IMR-90 (cell line): ENCODE measurements around the gene SMYD1. TPM values are rescaled to one million over a fixed set of nuclear protein-coding genes. Genes with fewer than 3 reads are reported as not detected.

Source experiments
- ATAC-seq: fragments of 200-7000 bp; cut with Tn5 transposase; 2 replicates; pipeline ENCODE4 v1.9.1; 2020; ENCODE audit warnings: low read depth, mild to moderate bottlenecking, moderate library complexity
- BruUV-seq: library from RNA; stranded (reverse); fragments of 400-500 nt; replicated peaks from 2 replicates; lab custom pipeline; 2021; lab: Mats Ljungman, UMichigan
- CTCF ChIA-PET: fragments of 300-600 bp; formaldehyde crosslinking; extraction: SDS; loops from one replicate; lab custom pipeline; 2021; ENCODE audit warnings: antibody characterized with exemption; lab: Yijun Ruan, JAX
- POLR2A ChIA-PET: fragments of 300-600 bp; sonication (Branson Sonifier 250); formaldehyde crosslinking; loops from one replicate; lab custom pipeline; 2022; ENCODE audit warnings: antibody characterized with exemption; ENCODE audit not compliant: unreplicated experiment; lab: Charles Lee
- DNase-seq: peaks from one replicate; pipeline ENCODE4 v3.0.0; 2013
- H2AFZ ChIP-seq: replicated peaks from 2 replicates; pipeline ENCODE3; 2013; ENCODE audit warnings: low read length, mild to moderate bottlenecking; ENCODE audit not compliant: poor library complexity
- H2AK5ac ChIP-seq: 2 replicates; pipeline ENCODE4 v1.6.1; 2013; ENCODE audit warnings: low read depth, low read length, inconsistent platforms
- H2AK9ac ChIP-seq: replicated peaks from 2 replicates; pipeline ENCODE3; 2013; ENCODE audit warnings: mild to moderate bottlenecking, low read depth, low read length, moderate library complexity; ENCODE audit not compliant: poor library complexity
- H2BK120ac ChIP-seq: 2 replicates; pipeline ENCODE4 v1.6.1; 2013; ENCODE audit warnings: low read depth, low read length, inconsistent platforms
- H2BK15ac ChIP-seq: 3 replicates; pipeline ENCODE4 v1.6.1; 2013; ENCODE audit warnings: low read depth, low read length, inconsistent platforms
- H2BK20ac ChIP-seq: 2 replicates; pipeline ENCODE4 v1.6.1; 2013; ENCODE audit warnings: low read depth, mild to moderate bottlenecking, inconsistent platforms, low read length, moderate library complexity
- H2BK5ac ChIP-seq: 2 replicates; pipeline ENCODE4 v1.6.1; 2013; ENCODE audit warnings: mild to moderate bottlenecking, low read depth, low read length, inconsistent platforms; ENCODE audit not compliant: poor library complexity, severe bottlenecking
- H3K14ac ChIP-seq: replicated peaks from 2 replicates; pipeline ENCODE4 v1.6.1; 2013; ENCODE audit warnings: low read depth, low read length, inconsistent platforms
- H3K18ac ChIP-seq: 2 replicates; pipeline ENCODE4 v1.6.1; 2013; ENCODE audit warnings: low read depth, low read length, control low read depth
- H3K23ac ChIP-seq: 2 replicates; pipeline ENCODE4 v1.6.1; 2013; ENCODE audit warnings: low read depth, low read length, inconsistent platforms
- H3K27ac ChIP-seq: 2 replicates; pipeline ENCODE4 v1.5.1; 2013; ENCODE audit warnings: mild to moderate bottlenecking, control low read depth, low read length; ENCODE audit not compliant: insufficient read depth
- H3K27me3 ChIP-seq: 2 replicates; pipeline ENCODE4 v1.6.1; 2013; ENCODE audit warnings: low read length; ENCODE audit not compliant: control insufficient read depth, insufficient read depth
- H3K36me3 ChIP-seq: 2 replicates; pipeline ENCODE4 v1.6.1; 2013; ENCODE audit warnings: low read length, mixed read lengths; ENCODE audit not compliant: control insufficient read depth, insufficient read depth
- H3K4ac ChIP-seq: 2 replicates; pipeline ENCODE4 v1.6.1; 2013; ENCODE audit warnings: low read depth, low read length, inconsistent platforms
- H3K4me1 ChIP-seq: 2 replicates; pipeline ENCODE4 v1.6.1; 2013; ENCODE audit warnings: low read length, mixed read lengths; ENCODE audit not compliant: control insufficient read depth, insufficient read depth
- H3K4me2 ChIP-seq: 2 replicates; pipeline ENCODE4 v1.6.1; 2013; ENCODE audit warnings: low read depth, mild to moderate bottlenecking, control low read depth, low read length, moderate library complexity
- H3K4me3 ChIP-seq: 2 replicates; pipeline ENCODE4 v1.5.1; 2013; ENCODE audit warnings: low read depth, mild to moderate bottlenecking, control low read depth, low read length, moderate library complexity; ENCODE audit not compliant: insufficient read depth
- H3K56ac ChIP-seq: 2 replicates; pipeline ENCODE4 v1.6.1; 2013; ENCODE audit warnings: low read length, inconsistent platforms; ENCODE audit not compliant: insufficient read depth; ENCODE audit errors: extremely low read depth
- H3K79me1 ChIP-seq, 2 experiments: 2 replicates each; pipeline ENCODE4 v1.6.1; 2013; ENCODE audit warnings: low read length in 2 of 2, inconsistent platforms in 1 of 2, low read depth in 1 of 2
- H3K9ac ChIP-seq: 2 replicates; pipeline ENCODE4 v1.6.1; 2013; ENCODE audit warnings: low read depth, low read length, control low read depth
- H3K9me1 ChIP-seq: 2 replicates; pipeline ENCODE4 v1.6.1; 2013; ENCODE audit warnings: low read length, inconsistent platforms; ENCODE audit not compliant: insufficient read depth
- H3K9me3 ChIP-seq: 2 replicates; pipeline ENCODE4 v1.6.1; 2013; ENCODE audit warnings: low read length; ENCODE audit not compliant: control insufficient read depth, insufficient read depth
- H4K20me1 ChIP-seq: 2 replicates; pipeline ENCODE4 v1.6.1; 2013; ENCODE audit warnings: low read length, inconsistent platforms; ENCODE audit not compliant: insufficient read depth
- H4K5ac ChIP-seq: 2 replicates; pipeline ENCODE4 v1.6.1; 2013; ENCODE audit warnings: mild to moderate bottlenecking, low read depth, low read length, control low read depth
- H4K8ac ChIP-seq, 2 experiments: 2 replicates each; pipeline ENCODE4 v1.6.1; 2013; ENCODE audit warnings: low read depth in 2 of 2, low read length in 2 of 2, control low read depth in 1 of 2, inconsistent platforms in 1 of 2
- H4K91ac ChIP-seq: 2 replicates; pipeline ENCODE4 v1.6.1; 2013; ENCODE audit warnings: low read depth, low read length, inconsistent platforms; ENCODE audit not compliant: insufficient read depth
- RCOR1 ChIP-seq: IDR thresholded peaks from 2 replicates; pipeline ENCODE4 v1.6.1; 2012; ENCODE audit warnings: mild to moderate bottlenecking, low read length, improper control_type of control experiment; ENCODE audit not compliant: insufficient replicate concordance
- SMC3 ChIP-seq: fragments of 150-350 bp; IDR thresholded peaks from 2 replicates; pipeline ENCODE4 v1.6.1; 2016; ENCODE audit warnings: low read depth, mild to moderate bottlenecking, antibody characterized with exemption, low read length, moderate library complexity
- WGBS, 2 experiments: methylation state at CpG; one replicate each; pipeline versions ENCODE4 v1.1.5 to v1.1.7; 2013; ENCODE audit warnings: missing lambda C conversion rate in 2 of 2; ENCODE audit not compliant: insufficient read length in 1 of 2; ENCODE audit errors: extremely low coverage in 2 of 2; 5-methylcytosine and 5-hydroxymethylcytosine counted together
- dilution Hi-C: fragments of 300-500 bp; cut with HindIII; formaldehyde crosslinking; loops from one replicate; pipeline ENCODE4 v1.14.3; 2018; ENCODE audit warnings: low sequenced_read_pairs; ENCODE audit not compliant: unreplicated experiment
- in situ Hi-C: fragments of 300-500 bp; cut with MboI; formaldehyde crosslinking; loops from 3 replicates; pipeline ENCODE4 v1.14.3; 2019; ENCODE audit warnings: low sequenced_read_pairs, inconsistent platforms, mixed read lengths
- intact Hi-C: fragments of 100-400 bp; cut with micrococcal nuclease; formaldehyde crosslinking; loops from 2 replicates; pipeline ENCODE4 v1.10.0; 2022
- polyA plus RNA-seq, 3 experiments: library from polyadenylated mRNA; depleted of rRNA; stranded (reverse); fragments of >200 nt; gene quantifications; 2 replicates each; pipeline ENCODE4 v1.2.3, GENCODE V29; 2012; ENCODE audit warnings: low replicate concordance in 1 of 3
- total RNA-seq: library from RNA; depleted of rRNA; stranded (reverse); fragments of >200 nt; gene quantifications from 2 replicates; pipeline ENCODE4 v1.2.3, GENCODE V29; 2012
- TF ChIP-seq, protein P1 (sequence below): fragments of 150-350 bp; IDR thresholded peaks from 2 replicates; pipeline ENCODE4 v1.6.1; 2017; ENCODE audit warnings: mild to moderate bottlenecking, antibody characterized with exemption, low read length, low read depth

SMYD1 gene
- total and polyA plus RNA-seq, 2 of the 4 experiments (the other 2 are of a cell fraction) = not detected

DNA sequence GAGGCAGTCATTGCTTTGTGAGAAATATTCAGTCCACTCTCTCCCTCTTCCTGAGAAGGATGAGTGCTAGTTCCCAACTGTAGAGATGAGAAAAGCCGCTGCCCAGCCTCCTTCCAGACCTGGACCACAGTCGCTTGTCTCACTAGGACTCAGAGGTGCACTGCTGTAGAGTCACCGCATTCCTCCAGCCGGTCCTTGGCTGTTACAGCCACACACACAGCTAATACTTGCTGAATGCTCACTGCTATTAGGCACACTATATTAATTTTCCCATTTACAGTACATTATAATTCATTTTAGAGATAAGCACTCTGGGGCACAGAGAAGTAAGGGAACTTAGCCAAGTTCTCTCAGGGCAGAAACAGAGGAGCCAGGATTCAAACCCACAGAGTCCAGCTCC is 70.2 kb downstream of the SMYD1 start:
- no peak overlapping the region for H2BK5ac ChIP-seq
- no peak overlapping the region for H3K4me3 ChIP-seq
- no peak overlapping the region for H3K56ac ChIP-seq
- dilution Hi-C loops (no loop called here), intact Hi-C loops (no loop called here), in situ Hi-C loops (no loop called here)
- no peaks in the 10 kb centered on the region for H3K4me1 ChIP-seq
- H2BK15ac ChIP-seq = no peak overlapping the region
- H2BK120ac ChIP-seq = no peak overlapping the region
- H3K14ac ChIP-seq = no peak overlapping the region
- WGBS, 2 experiments = 57% methylated on average over 2 of the region's 4 CpGs; no CpG with 5 or more reads in 1 of the 2 experiments
- no peak overlapping the region for H3K23ac ChIP-seq
- no peaks in the 10 kb centered on the region; the same call in 1 of the 2 replicates for H3K27me3 ChIP-seq
- H3K18ac ChIP-seq = no peak overlapping the region
- H2AFZ ChIP-seq = no peak overlapping the region
- no peak overlapping the region for H4K5ac ChIP-seq
- DNase-seq (no peak), ATAC-seq (no peak)
- H2BK20ac ChIP-seq = no peak overlapping the region
- no TSS peak for BruUV-seq
- no peak overlapping the region for H3K4me2 ChIP-seq
- H3K36me3 ChIP-seq = no peaks in the 10 kb centered on the region
- TF ChIP-seq SMC3 (no peak), RCOR1 (no peak)
- TF ChIP-seq, protein P1, sequence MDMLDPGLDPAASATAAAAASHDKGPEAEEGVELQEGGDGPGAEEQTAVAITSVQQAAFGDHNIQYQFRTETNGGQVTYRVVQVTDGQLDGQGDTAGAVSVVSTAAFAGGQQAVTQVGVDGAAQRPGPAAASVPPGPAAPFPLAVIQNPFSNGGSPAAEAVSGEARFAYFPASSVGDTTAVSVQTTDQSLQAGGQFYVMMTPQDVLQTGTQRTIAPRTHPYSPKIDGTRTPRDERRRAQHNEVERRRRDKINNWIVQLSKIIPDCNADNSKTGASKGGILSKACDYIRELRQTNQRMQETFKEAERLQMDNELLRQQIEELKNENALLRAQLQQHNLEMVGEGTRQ = no peak
- H2AK9ac ChIP-seq = no peak overlapping the region
- no peaks in the 10 kb centered on the region for H3K9me1 ChIP-seq
- no peaks in the 10 kb centered on the region for H4K20me1 ChIP-seq
- no peak overlapping the region for H3K27ac ChIP-seq
- H4K91ac ChIP-seq = no peak overlapping the region
- no peaks in the 10 kb centered on the region for H3K9me3 ChIP-seq
- H4K8ac ChIP-seq = no peak overlapping the region
- POLR2A ChIA-PET = no interaction called here
- H3K79me1 ChIP-seq = no peaks in the 10 kb centered on the region
- CTCF ChIA-PET = no interaction called here
- no peak overlapping the region for H3K9ac ChIP-seq
- H2AK5ac ChIP-seq = no peak overlapping the region
- H3K4ac ChIP-seq = no peak overlapping the region
